Stimulated activated CD8-positive, alpha-beta memory T cell treated with anti-CD3 and anti-CD28 coated beads, Interleukin-12 subunit alpha, Interleukin-12 subunit beta, amount 100 ng/mL, for 4 hours (primary cell): ENCODE data around the gene SLITRK1.

Experiments
- DNase-seq: peaks from one replicate; pipeline ENCODE4 v3.0.0-alpha.2; 2020; ENCODE audit warnings: low read depth

The SLITRK1 gene

DNA sequence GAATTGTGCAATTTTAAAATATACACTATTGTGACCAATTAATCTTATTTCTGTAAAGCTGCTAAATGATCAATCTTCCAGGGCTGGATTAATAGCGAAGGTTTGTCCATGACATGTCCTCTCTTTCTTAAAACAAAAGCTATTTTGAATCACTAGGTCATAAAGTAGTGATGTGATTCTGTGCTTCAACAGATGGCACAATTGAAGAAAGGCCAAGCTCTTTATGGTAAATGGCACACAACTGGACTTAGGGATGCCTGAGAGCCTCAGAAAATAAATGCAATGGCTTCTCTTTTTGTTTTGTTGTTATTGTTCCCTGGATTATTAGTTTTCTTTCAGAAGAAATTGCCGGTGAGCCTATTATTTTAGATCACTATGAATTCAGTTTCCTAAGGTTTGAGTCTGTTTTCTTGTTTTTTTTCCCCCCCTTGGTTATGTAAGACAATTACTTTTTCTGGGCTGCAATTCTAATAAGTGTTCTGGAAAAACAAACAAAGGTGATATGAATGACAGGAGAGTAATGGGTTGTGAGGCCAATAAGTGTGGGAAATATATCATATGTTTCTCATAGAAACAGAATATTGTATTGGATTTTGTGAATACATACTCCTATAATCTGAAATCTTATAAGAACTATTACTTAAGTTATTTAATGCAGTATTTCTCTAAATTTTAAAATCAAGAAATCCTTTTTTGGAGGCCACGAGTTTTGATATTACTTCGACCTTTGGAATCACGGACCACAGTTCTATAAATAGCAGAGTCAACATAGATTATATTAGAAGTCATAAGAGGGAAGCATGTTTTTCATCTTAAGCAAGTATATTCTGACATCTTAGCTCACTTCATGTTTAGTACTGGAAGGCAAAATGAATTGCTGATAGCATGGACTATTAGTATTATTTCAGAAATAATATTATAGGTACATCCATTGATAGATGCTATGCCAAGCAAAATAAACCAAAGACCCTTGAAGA lies 16.8 kb downstream of the SLITRK1 start:
- no peak for DNase-seq

DNA sequence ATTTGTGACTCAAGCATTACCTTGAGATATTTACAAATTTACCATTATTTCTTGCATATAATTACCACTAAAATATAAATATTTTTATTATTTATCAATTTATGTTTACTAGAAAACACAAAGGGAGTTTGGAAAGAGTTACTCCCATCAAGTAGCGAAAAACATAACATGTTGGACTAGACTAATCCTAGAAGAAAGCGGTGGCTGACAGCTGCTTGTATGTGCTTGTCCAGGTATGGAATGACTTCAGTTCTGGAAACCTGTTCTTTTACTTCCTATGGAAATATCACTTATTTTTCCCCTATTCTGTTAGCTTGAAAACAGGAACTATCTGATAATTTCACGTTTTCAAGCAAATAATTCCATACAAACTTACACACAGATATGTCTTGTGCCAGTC lies 28.5 kb downstream of the SLITRK1 start:
- DNase-seq: no peak

DNA sequence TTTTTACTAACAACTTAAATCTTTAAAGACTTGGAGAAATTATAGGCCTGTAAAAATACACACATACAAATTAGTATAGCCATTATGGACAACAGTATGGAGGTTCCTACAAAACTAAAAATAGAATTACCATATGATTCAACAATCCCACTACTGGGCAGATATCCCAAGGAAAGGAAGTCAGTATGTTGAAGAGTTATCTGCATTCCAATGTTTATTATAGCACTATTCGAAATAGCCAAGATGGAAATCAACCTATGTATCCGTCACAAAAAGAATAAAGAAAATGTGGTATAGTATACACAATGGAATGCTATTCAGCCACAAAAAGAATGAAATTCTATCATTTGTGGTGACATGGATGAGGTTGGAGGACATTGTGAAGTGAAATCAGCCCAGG lies 37.2 kb downstream of the SLITRK1 start:
- no peak for DNase-seq

- no peak for DNase-seq
Observed at GRCh38 chr13:83839146-83839545, 43.1 kb downstream of the SLITRK1 start.

- DNase-seq: no peak
Observed at GRCh38 chr13:83831796-83832195, 50.5 kb downstream of the SLITRK1 start.

DNA sequence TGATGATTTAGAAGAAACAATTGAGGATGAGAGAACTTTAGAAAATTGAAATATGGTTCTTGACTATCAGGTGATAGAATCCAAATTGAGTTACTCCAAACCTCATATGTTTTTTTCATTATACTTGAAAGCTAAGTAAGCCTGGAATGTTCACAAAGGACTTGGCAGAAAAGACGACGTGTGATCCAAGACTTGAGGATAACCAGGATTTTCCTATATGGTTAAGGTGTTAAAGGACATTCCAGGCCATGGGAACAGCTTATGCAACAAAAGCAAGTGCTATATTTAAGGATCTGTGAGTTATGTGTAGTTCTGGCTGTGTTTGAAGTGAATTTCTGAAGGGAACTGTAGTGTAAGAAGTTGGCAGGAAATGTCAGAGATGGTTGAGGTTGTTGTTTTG lies 52.5 kb downstream of the SLITRK1 start:
- DNase-seq: no peak

- no peak for DNase-seq
Observed at GRCh38 chr13:83827338-83827737, 54.9 kb downstream of the SLITRK1 start.
